Measurements from ENCODE around the gene TSPAN10.

The TSPAN10 gene

GRCh38 chr17:81681672-81682071 lies 44.7 kb downstream of the TSPAN10 start:
- in situ Hi-C loops (cut with HindIII; ENCODE audit: low pct_ligation_motif_present, low pct_unique_long_range_greater_than_20kb, low sequenced_read_pairs), result no loop called here
- peak; percentile 97 for DNase-seq

DNA sequence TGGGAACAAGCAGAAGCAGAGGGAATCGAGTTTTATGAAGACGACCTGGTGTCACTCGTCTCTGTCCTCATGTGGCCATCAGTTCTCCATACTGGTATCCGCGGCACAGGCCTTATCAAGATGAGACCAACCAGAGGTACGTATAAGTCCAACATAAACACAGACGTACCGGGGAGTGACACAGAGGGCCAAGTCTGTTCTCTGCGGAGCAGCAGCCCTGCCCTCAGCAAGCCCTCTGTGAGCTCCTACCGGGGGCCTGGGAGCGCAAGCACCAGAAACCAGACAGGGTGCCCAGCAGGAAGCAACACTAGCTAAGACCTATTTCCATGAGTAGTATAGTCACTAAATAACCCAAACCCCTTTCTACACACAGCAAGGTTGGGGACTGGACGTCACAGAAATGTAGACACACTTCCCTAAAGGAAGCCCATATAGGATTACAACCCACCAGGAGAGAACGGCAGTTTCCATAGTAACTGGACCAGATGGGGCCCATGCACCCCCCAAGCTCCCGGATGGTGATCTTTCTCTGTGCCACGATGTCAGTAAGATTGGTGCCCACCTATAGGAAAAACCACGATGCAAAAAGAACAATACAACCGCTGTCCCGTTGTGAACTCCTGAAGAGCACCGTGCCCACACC lies 45.7 kb downstream of the TSPAN10 start:
- DNase-seq, result no peak

DNA sequence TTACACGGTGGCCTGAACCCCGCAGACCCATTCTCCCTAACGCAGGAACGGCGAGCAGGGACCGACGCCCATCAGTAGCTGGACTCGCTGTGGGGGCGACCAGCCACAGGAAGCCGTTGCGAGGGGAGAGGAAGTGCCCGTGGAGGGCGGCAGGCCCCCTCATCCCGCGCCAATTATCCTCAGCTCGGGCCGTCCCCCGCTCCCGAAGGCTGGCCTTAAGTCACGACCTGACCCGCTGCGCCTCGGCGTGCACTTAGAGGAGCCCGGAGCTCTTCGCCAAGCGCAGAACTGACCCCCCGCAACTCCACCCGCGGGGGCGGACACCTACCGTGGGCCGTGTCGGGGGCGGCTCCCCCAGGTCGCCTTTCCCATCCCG lies 46.2 kb downstream of the TSPAN10 start:
- in situ Hi-C loops (cut with HindIII; ENCODE audit: low pct_ligation_motif_present, low pct_unique_long_range_greater_than_20kb, low sequenced_read_pairs), result no loop called here
- DNase-seq, result no peak

More for the DNA sequence above, 45.7 kb downstream of the TSPAN10 start:
- in situ Hi-C loops (cut with HindIII; ENCODE audit: low pct_ligation_motif_present, low pct_unique_long_range_greater_than_20kb, low sequenced_read_pairs), result no loop called here

- in situ Hi-C loops (cut with HindIII; ENCODE audit: low pct_ligation_motif_present, low pct_unique_long_range_greater_than_20kb, low sequenced_read_pairs), result no loop called here
- DNase-seq, result peak; percentile 100
Observed at GRCh38 chr17:81683584-81684441, 46.8 kb downstream of the TSPAN10 start, which contains the start of the genes ARL16 and HGS. Gene ARL16, minus strand, starts transcription at chr17:81683797. Its CDS starts 44 bp downstream, at chr17:81683753. Gene HGS, plus strand, starts transcription at chr17:81684011. Its CDS starts 56 bp downstream, at chr17:81684067.

GRCh38 chr17:81684442-81684911 lies 47.5 kb downstream of the TSPAN10 start:
- no peak for DNase-seq
- in situ Hi-C loops (cut with HindIII; ENCODE audit: low pct_ligation_motif_present, low pct_unique_long_range_greater_than_20kb, low sequenced_read_pairs), result no loop called here

GRCh38 chr17:81685108-81685507 lies 48.1 kb downstream of the TSPAN10 start:
- peak; percentile 84 for DNase-seq
- in situ Hi-C loops (cut with HindIII; ENCODE audit: low pct_ligation_motif_present, low pct_unique_long_range_greater_than_20kb, low sequenced_read_pairs), result no loop called here

DNA sequence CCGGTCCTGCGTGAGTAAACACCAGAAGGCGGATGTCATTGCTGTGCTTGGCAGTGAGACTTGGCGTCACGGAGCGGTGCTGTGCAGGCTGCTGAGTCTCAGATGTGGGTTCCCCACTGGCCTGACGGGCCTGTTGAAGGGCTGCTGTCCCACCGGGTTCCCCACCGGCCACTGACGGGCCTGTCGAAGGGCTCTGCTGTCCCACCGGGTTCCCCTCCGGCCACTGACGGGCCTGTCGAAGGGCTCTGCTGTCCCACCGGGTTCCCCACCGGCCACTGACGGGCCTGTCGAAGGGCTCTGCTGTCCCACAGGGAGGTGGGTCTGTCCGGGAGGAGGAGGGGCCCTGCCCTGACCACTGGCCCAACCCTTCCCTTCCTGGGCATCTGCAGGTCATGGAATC lies 49.6 kb downstream of the TSPAN10 start:
- in situ Hi-C loops (cut with HindIII; ENCODE audit: low pct_ligation_motif_present, low pct_unique_long_range_greater_than_20kb, low sequenced_read_pairs), result no loop called here
- DNase-seq, result no peak

DNA sequence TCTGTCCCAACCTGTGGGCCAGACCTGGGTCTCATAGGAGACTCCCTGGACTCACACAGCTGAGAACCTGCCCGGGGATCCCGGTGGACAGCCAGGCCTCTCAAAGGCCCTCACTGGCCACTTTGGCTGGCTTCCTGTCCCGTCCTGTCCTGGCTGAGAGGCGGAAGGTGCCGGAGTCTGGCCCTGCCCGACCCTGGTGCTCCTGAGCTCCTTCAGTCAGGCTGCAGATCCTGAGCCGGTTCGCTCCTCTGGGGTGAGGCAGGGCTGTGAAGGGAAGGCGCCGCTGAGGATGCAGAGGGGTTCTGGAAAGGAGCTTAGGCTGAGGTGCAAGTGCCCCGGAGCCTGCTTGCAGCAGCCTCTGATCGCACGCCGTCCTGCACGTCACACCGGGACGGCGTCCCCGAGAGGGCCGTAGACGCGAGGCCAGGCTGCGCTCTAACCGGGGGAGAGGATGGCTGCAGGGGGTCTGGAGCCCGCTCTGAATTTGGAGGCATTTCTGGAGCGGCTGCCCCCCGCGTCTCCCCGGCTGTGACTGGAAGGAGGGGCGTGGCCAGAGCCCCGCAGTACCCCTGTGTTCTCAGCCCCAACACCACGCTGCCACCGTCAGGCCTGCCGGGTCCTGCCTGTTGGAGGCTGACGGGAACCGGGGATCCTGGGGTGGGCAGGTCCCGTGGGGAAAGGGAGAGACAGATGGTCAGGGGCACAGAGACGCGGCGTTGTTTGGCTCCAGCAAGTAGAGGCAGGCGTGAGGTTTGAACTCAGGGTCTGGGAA lies 51.0 kb downstream of the TSPAN10 start:
- in situ Hi-C loops (cut with HindIII; ENCODE audit: low pct_ligation_motif_present, low pct_unique_long_range_greater_than_20kb, low sequenced_read_pairs), result no loop called here
- no peak for DNase-seq

- in situ Hi-C loops (cut with HindIII; ENCODE audit: low pct_ligation_motif_present, low pct_unique_long_range_greater_than_20kb, low sequenced_read_pairs), result no loop called here
- no peak for DNase-seq
Observed at GRCh38 chr17:81688616-81689015, 51.6 kb downstream of the TSPAN10 start.

GRCh38 chr17:81690066-81690465 lies 53.1 kb downstream of the TSPAN10 start:
- in situ Hi-C loops (cut with HindIII; ENCODE audit: low pct_ligation_motif_present, low pct_unique_long_range_greater_than_20kb, low sequenced_read_pairs), result no loop called here
- no peak for DNase-seq

GRCh38 chr17:81690549-81690948 lies 53.6 kb downstream of the TSPAN10 start:
- no peak for DNase-seq
- in situ Hi-C loops (cut with HindIII; ENCODE audit: low pct_ligation_motif_present, low pct_unique_long_range_greater_than_20kb, low sequenced_read_pairs), result no loop called here

- in situ Hi-C loops (cut with HindIII; ENCODE audit: low pct_ligation_motif_present, low pct_unique_long_range_greater_than_20kb, low sequenced_read_pairs), result no loop called here
- DNase-seq, result no peak
Observed at GRCh38 chr17:81691196-81691595, 54.2 kb downstream of the TSPAN10 start.

GRCh38 chr17:81691608-81692007 lies 54.6 kb downstream of the TSPAN10 start:
- in situ Hi-C loops (cut with HindIII; ENCODE audit: low pct_ligation_motif_present, low pct_unique_long_range_greater_than_20kb, low sequenced_read_pairs), result no loop called here
- no peak for DNase-seq

GRCh38 chr17:81693509-81694210 lies 56.7 kb downstream of the TSPAN10 start:
- in situ Hi-C loops (cut with HindIII; ENCODE audit: low pct_ligation_motif_present, low pct_unique_long_range_greater_than_20kb, low sequenced_read_pairs), result no loop called here
- DNase-seq, result no peak

DNA sequence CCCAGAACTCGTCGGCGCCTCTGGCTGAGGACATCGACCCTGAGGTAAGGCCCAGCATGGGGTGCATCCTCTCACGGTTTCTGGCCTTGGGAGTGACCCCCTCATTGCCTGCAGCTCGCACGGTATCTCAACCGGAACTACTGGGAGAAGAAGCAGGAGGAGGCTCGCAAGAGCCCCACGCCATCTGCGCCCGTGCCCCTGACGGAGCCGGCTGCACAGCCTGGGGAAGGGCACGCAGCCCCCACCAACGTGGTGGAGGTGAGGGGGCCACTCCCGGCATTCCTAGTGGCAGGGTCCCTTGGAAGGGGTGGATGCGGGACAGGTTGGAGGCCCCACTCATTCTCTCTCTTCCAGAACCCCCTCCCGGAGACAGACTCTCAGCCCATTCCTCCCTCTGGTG lies 57.8 kb downstream of the TSPAN10 start:
- DNase-seq, result no peak
- in situ Hi-C loops (cut with HindIII; ENCODE audit: low pct_ligation_motif_present, low pct_unique_long_range_greater_than_20kb, low sequenced_read_pairs), result no loop called here

- in situ Hi-C loops (cut with HindIII; ENCODE audit: low pct_ligation_motif_present, low pct_unique_long_range_greater_than_20kb, low sequenced_read_pairs), result no loop called here
- DNase-seq, result no peak
Observed at GRCh38 chr17:81695211-81695610, 58.2 kb downstream of the TSPAN10 start.

DNA sequence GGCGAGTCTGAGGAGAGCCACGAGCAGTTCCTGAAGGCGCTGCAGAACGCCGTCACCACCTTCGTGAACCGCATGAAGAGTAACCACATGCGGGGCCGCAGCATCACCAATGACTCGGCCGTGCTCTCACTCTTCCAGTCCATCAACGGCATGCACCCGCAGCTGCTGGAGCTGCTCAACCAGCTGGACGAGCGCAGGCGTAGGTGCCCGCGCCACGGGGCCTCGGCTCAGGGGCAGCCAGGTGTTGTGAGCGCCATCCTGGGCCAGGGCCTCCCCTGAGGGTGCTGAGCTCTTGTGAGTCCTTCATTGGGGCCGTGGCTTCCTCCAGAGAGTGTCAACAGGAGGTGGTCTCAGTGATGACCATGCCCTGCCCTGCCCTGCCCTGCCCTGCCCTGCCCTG lies 58.8 kb downstream of the TSPAN10 start:
- in situ Hi-C loops (cut with HindIII; ENCODE audit: low pct_ligation_motif_present, low pct_unique_long_range_greater_than_20kb, low sequenced_read_pairs), result no loop called here
- no peak for DNase-seq

DNA sequence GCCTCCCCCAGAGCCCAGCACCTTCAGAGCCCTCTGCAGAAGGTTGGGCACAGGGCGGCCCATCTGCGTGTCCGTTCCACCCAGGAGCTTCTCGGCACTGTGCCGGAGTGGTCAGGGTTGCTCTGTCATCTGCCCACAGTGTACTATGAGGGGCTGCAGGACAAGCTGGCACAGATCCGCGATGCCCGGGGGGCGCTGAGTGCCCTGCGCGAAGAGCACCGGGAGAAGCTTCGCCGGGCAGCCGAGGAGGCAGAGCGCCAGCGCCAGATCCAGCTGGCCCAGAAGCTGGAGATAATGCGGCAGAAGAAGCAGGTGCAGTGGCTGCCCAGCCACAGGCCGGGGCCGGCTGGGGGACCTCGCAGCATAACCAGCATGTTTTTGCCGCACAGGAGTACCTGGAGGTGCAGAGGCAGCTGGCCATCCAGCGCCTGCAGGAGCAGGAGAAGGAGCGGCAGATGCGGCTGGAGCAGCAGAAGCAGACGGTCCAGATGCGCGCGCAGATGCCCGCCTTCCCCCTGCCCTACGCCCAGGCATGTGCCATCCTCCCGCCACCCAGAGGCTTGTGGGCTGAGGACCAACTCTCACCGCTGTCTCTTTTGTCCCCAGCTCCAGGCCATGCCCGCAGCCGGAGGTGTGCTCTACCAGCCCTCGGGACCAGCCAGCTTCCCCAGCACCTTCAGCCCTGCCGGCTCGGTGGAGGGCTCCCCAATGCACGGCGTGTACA lies 59.4 kb downstream of the TSPAN10 start:
- DNase-seq, result no peak
- in situ Hi-C loops (cut with HindIII; ENCODE audit: low pct_ligation_motif_present, low pct_unique_long_range_greater_than_20kb, low sequenced_read_pairs), result no loop called here

Data from ACHN (cell line).